DMS79 (cell line): ENCODE results near the gene RUFY1.
"Not testable (repeated sequence)": the region's sequence is repeated elsewhere in the genome, so short reads cannot be mapped to it uniquely, and the experiment has no call there.

ENCODE experiments used
- DNase-seq: peaks from one replicate; lab custom pipeline; 2025; lab: John Stamatoyannopoulos, UW

Gene RUFY1

GRCh38 chr5:179623003-179623905 lies 72.9 kb downstream of the RUFY1 start, which contains the start of gene HNRNPH1:
HNRNPH1 (minus strand) TSS chr5:179623671; CDS start chr5:179623133, 538 bp downstream.
- peak; percentile 97 for DNase-seq

- no peak for DNase-seq
Measured at GRCh38 chr5:179623906-179624741, 73.8 kb downstream of the RUFY1 start.

GRCh38 chr5:179624841-179625271 lies 74.5 kb downstream of the RUFY1 start:
- DNase-seq, result peak; percentile 68

GRCh38 chr5:179633501-179634369 lies 83.4 kb downstream of the RUFY1 start:
- not testable (repeated sequence) for DNase-seq

- not testable (repeated sequence) for DNase-seq
Measured at GRCh38 chr5:179634370-179635172, 84.2 kb downstream of the RUFY1 start.

- not testable (repeated sequence) for DNase-seq
Measured at GRCh38 chr5:179639296-179639695, 88.9 kb downstream of the RUFY1 start.

GRCh38 chr5:179641745-179642144 lies 91.4 kb downstream of the RUFY1 start:
- DNase-seq, result not testable (repeated sequence)

GRCh38 chr5:179642626-179643025 lies 92.3 kb downstream of the RUFY1 start:
- DNase-seq, result not testable (repeated sequence)

- not testable (repeated sequence) for DNase-seq
Measured at GRCh38 chr5:179643141-179643920, 93.0 kb downstream of the RUFY1 start.

- DNase-seq, result not testable (repeated sequence)
Measured at GRCh38 chr5:179644766-179645165, 94.4 kb downstream of the RUFY1 start.

GRCh38 chr5:179648410-179648809 lies 98.1 kb downstream of the RUFY1 start:
- no peak for DNase-seq

- DNase-seq, result not testable (repeated sequence)
Measured at GRCh38 chr5:179649166-179649703, 98.9 kb downstream of the RUFY1 start.

GRCh38 chr5:179650245-179650644 lies 99.9 kb downstream of the RUFY1 start:
- DNase-seq, result not testable (repeated sequence)

- DNase-seq, result not testable (repeated sequence)
Measured at GRCh38 chr5:179653135-179653534, 102.8 kb downstream of the RUFY1 start.

GRCh38 chr5:179657302-179658178 lies 107.2 kb downstream of the RUFY1 start:
- DNase-seq, result not testable (repeated sequence)

- DNase-seq, result peak; percentile 29
Measured at GRCh38 chr5:179658179-179658856, 108.0 kb downstream of the RUFY1 start.
